HG03108 (cell line): ENCODE measurements around the gene THNSL1.
"Not testable (repeated sequence)": the region's sequence is repeated elsewhere in the genome, so short reads cannot be mapped to it uniquely, and the experiment has no call there.

ENCODE experiments used
- ATAC-seq: cut with Tn5 transposase; IDR thresholded peaks from one replicate; pipeline ENCODE4 v1.9.1; 2021; ENCODE audit warnings: moderate library complexity; ENCODE audit not compliant: unreplicated experiment

The THNSL1 gene

GRCh38 chr10:24993237-24993958 is 23.0 kb upstream of the THNSL1 start:
- ATAC-seq = no peak

GRCh38 chr10:24995072-24995471 is 21.3 kb upstream of the THNSL1 start:
- no peak for ATAC-seq

- no peak for ATAC-seq
Measured at GRCh38 chr10:24998044-24998443, 18.4 kb upstream of the THNSL1 start.

GRCh38 chr10:25011591-25011990 is 4.8 kb upstream of the THNSL1 start:
- not testable (repeated sequence) for ATAC-seq

GRCh38 chr10:25014579-25014978 is 1.8 kb upstream of the THNSL1 start:
- ATAC-seq = no peak

- ATAC-seq = peak; percentile 50
Measured at GRCh38 chr10:25015828-25016375, 510 bp upstream of the THNSL1 start, which contains the start of gene ENKUR. TSS of gene ENKUR (minus strand) at chr10:25016158. CDS start at chr10:25015936, 222 bp downstream.

- ATAC-seq = peak; percentile 1
Measured at GRCh38 chr10:25017154-25017590, 760 bp downstream of the THNSL1 start.

GRCh38 chr10:25017661-25018060 is 1.2 kb downstream of the THNSL1 start:
- no peak for ATAC-seq

- ATAC-seq = no peak
Measured at GRCh38 chr10:25018703-25019102, 2.3 kb downstream of the THNSL1 start.

GRCh38 chr10:25023278-25023677 is 6.9 kb downstream of the THNSL1 start:
- no peak for ATAC-seq

GRCh38 chr10:25024528-25024927 is 8.1 kb downstream of the THNSL1 start:
- ATAC-seq = no peak

- no peak for ATAC-seq
Measured at GRCh38 chr10:25026463-25026862, 10.1 kb downstream of the THNSL1 start.

- no peak for ATAC-seq
Measured at GRCh38 chr10:25028711-25029110, 12.3 kb downstream of the THNSL1 start.

- no peak for ATAC-seq
Measured at GRCh38 chr10:25029519-25029918, 13.1 kb downstream of the THNSL1 start.

- ATAC-seq = no peak
Measured at GRCh38 chr10:25036381-25036780, 20.0 kb downstream of the THNSL1 start.

GRCh38 chr10:25038325-25038724 is 21.9 kb downstream of the THNSL1 start:
- ATAC-seq = no peak

GRCh38 chr10:25039531-25039930 is 23.1 kb downstream of the THNSL1 start:
- no peak for ATAC-seq

- ATAC-seq = no peak
Measured at GRCh38 chr10:25046641-25047040, 30.2 kb downstream of the THNSL1 start.

GRCh38 chr10:25047088-25047487 is 30.7 kb downstream of the THNSL1 start:
- ATAC-seq = no peak

- ATAC-seq = no peak
Measured at GRCh38 chr10:25047591-25048301, 31.3 kb downstream of the THNSL1 start.

GRCh38 chr10:25048450-25048849 is 32.0 kb downstream of the THNSL1 start:
- ATAC-seq = no peak

GRCh38 chr10:25049966-25050365 is 33.6 kb downstream of the THNSL1 start:
- ATAC-seq = no peak
